Esophagus muscularis mucosa (tissue), 4 donors: Measurements from ENCODE around the gene UST. TPM values are rescaled to one million over a fixed set of nuclear protein-coding genes. Genes with fewer than 3 reads are reported as not detected.
"Not testable (repeated sequence)": the region's sequence is repeated elsewhere in the genome, so short reads cannot be mapped to it uniquely, and the experiment has no call there.

ENCODE experiments used
- DNase-seq: peaks from one replicate; pipeline ENCODE4 v3.0.0-alpha.2; 2017; ENCODE audit errors: extremely low spot score
- H3K27ac ChIP-seq, 4 donors: fragments of 200-600 bp; sonication (generic); replicated peaks in 1 of 4; 1 replicate in 3 of 4; 2 replicates in 1 of 4; pipeline ENCODE4 v1.5.1; 2016 to 2019; ENCODE audit warnings: mild to moderate bottlenecking in 1 of 4
- H3K27me3 ChIP-seq, 4 donors: fragments of 200-600 bp; sonication (generic); one replicate each; pipeline versions ENCODE4 v1.5.1 to v1.6.0; 2016 to 2019
- H3K36me3 ChIP-seq, 4 donors: fragments of 200-600 bp; sonication (generic); one replicate each; pipeline ENCODE4 v1.5.1; 2016 to 2019
- H3K4me1 ChIP-seq, 4 donors: fragments of 200-600 bp; sonication (generic); one replicate each; pipeline ENCODE4 v1.5.1; 2016 to 2019
- H3K4me3 ChIP-seq, 4 donors: fragments of 200-600 bp; sonication (generic); 1 replicate in 2 of 4; 2 replicates in 2 of 4; pipeline ENCODE4 v1.5.1; 2016 to 2019; ENCODE audit warnings: mild to moderate bottlenecking in 4 of 4, moderate library complexity in 1 of 4
- H3K9me3 ChIP-seq, 4 donors: fragments of 200-600 bp; sonication (generic); 1 replicate in 3 of 4; 2 replicates in 1 of 4; pipeline ENCODE4 v1.5.1; 2016 to 2019
- EP300 ChIP-seq: sonication (generic); formaldehyde crosslinking; IDR thresholded peaks from one replicate; pipeline ENCODE4 v1.6.1; 2017; ENCODE audit warnings: antibody characterized with exemption
- POLR2A ChIP-seq: fragments of 450-650 bp; IDR thresholded peaks from one replicate; pipeline ENCODE4 v1.6.1; 2017; ENCODE audit warnings: antibody characterized with exemption, moderate library complexity, mild to moderate bottlenecking, low read depth
- POLR2AphosphoS5 ChIP-seq, 2 donors: sonication (generic); formaldehyde crosslinking; IDR thresholded peaks; one replicate each; pipeline ENCODE4 v1.6.1; 2017; ENCODE audit warnings: antibody characterized with exemption in 2 of 2
- WGBS: methylation state at CpG from one replicate; pipeline ENCODE4 v1.1.5; 2018; 5-methylcytosine and 5-hydroxymethylcytosine counted together
- intact Hi-C: fragments of 100-400 bp; cut with DNase I; formaldehyde crosslinking; loops from one replicate; pipeline ENCODE4 v1.15.1; 2023
- total RNA-seq, 4 donors: library from RNA; depleted of rRNA; stranded (reverse); fragments of >200 nt; gene quantifications; one replicate each; pipeline versions ENCODE4 v1.1.0 to v1.2.1, GENCODE V29; 2016
- TF ChIP-seq, protein P1 (sequence below), 3 experiments: fragments of 200-600 bp in 2 of 3; fragments of 450-650 bp in 1 of 3; sonication (generic) in 2 of 3; IDR thresholded peaks; one replicate each; pipeline ENCODE4 v1.5.1; 2017 to 2019; ENCODE audit warnings: antibody characterized with exemption in 3 of 3, mild to moderate bottlenecking in 2 of 3, moderate library complexity in 1 of 3

The UST gene
- total RNA-seq, 4 donors from 2014 or later: 29.1 to 46.3 (median 32.4) TPM

DNA sequence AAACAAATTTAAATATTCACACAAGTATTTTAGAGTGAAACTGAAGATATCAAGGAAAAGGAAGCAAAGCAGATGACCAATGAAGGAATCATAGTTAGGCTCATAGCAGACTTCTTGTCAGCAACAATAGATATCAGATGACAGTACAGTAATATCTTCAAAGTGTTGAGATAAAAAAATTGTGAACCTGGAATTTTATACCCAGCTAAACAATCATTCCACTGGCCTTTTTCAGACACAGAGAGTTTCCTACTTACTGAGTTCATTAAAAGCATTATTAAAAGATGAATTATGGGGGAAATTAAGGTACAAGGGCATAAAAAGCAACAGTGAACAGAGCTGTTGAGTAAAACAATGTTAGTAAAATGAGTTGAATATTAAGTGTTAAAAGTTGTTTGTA lies 254.6 kb downstream of the UST start:
- no peak for DNase-seq
- TF ChIP-seq POLR2AphosphoS5 (IDR thresholded peaks at IDR 0.05): no peak
- H3K4me1 ChIP-seq: peaks cover 18 to 25% (median 20%) of the 10 kb centered on the region in 4 donors
- H3K27me3 ChIP-seq: no peaks in the 10 kb centered on the region
- H3K36me3 ChIP-seq: peaks cover 0 to 11% (median 3%) of the 10 kb centered on the region in 4 donors
- H3K4me3 ChIP-seq: no peak overlapping the region
- H3K9me3 ChIP-seq: peaks cover 0 to 11% (median 9%) of the 10 kb centered on the region in 4 donors
- H3K27ac ChIP-seq: no peak overlapping the region
- intact Hi-C loops: no loop called here

DNA sequence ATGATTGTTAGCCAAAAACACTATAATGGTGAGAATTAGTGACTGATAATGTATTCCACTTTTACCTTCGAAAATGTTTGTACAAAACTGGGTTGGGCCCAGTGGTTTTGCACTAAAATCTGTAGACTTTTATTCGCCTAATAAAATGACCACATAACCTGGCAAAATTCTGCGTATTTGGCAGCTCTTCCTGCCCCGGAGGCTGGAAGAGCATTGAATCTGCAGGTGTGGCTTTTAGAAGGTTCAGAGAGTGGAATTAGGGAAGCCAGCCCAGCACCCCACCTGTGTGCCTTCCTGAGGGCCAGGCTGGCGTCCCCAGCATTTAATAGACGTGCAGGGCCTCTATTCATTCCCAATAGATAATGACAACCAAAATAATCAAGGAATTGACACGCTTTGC lies 256.7 kb downstream of the UST start:
- intact Hi-C loops: no loop called here
- Histone ChIP-seq H3K36me3 (peaks cover 0 to 11% (median 3%) of the 10 kb centered on the region in 4 donors), H3K9me3 (peaks cover 0 to 11% (median 9%) of the 10 kb centered on the region in 4 donors), H3K27ac (no peak overlapping the region), H3K4me3 (no peak overlapping the region), H3K4me1 (peaks cover 16 to 19% (median 18%) of the 10 kb centered on the region in 4 donors), H3K27me3 (no peaks in the 10 kb centered on the region)
- no peak for TF ChIP-seq POLR2AphosphoS5 (IDR thresholded peaks at IDR 0.05)
- TF ChIP-seq, protein P1, sequence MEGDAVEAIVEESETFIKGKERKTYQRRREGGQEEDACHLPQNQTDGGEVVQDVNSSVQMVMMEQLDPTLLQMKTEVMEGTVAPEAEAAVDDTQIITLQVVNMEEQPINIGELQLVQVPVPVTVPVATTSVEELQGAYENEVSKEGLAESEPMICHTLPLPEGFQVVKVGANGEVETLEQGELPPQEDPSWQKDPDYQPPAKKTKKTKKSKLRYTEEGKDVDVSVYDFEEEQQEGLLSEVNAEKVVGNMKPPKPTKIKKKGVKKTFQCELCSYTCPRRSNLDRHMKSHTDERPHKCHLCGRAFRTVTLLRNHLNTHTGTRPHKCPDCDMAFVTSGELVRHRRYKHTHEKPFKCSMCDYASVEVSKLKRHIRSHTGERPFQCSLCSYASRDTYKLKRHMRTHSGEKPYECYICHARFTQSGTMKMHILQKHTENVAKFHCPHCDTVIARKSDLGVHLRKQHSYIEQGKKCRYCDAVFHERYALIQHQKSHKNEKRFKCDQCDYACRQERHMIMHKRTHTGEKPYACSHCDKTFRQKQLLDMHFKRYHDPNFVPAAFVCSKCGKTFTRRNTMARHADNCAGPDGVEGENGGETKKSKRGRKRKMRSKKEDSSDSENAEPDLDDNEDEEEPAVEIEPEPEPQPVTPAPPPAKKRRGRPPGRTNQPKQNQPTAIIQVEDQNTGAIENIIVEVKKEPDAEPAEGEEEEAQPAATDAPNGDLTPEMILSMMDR (IDR thresholded peaks at IDR 0.05): no peak
- no peak for TF ChIP-seq POLR2A
- no peak for TF ChIP-seq EP300
- WGBS: 83% methylated on average over 7 of the region's 7 CpGs
- peak; percentile 62 for DNase-seq

DNA sequence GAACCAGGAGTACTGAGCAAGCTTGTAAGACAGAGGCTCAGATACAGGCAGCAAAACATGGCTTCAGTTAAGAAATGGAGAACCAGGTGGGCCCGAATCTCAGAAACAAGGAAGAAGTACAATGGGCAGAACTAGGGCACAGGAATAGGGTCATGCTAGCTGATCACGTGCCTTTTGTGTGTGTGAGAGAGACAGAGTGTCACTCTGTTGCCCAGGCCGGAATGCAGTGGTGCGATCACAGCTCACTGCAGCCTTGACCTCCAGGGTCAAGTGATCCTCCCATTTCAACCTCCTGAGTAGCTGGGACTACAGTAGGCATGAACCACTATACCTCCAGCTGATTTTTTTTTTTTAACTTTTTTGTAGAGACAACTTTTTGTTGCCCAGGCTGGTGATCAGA lies 257.8 kb downstream of the UST start:
- Histone ChIP-seq H3K27ac (no peak overlapping the region), H3K36me3 (peaks cover 0 to 11% (median 3%) of the 10 kb centered on the region in 4 donors), H3K4me1 (peaks cover 6 to 8% (median 7%) of the 10 kb centered on the region in 4 donors), H3K9me3 (peaks cover 0 to 11% (median 9%) of the 10 kb centered on the region in 4 donors), H3K4me3 (no peak overlapping the region), H3K27me3 (no peaks in the 10 kb centered on the region)
- DNase-seq: peak; percentile 45
- WGBS: 91% methylated on average over 4 of the region's 4 CpGs
- intact Hi-C loops: no loop called here
- no peak for TF ChIP-seq EP300
- TF ChIP-seq POLR2A: no peak
- no peak for TF ChIP-seq POLR2AphosphoS5 (IDR thresholded peaks at IDR 0.05)
- TF ChIP-seq, protein P1 (IDR thresholded peaks at IDR 0.05): no peak

DNA sequence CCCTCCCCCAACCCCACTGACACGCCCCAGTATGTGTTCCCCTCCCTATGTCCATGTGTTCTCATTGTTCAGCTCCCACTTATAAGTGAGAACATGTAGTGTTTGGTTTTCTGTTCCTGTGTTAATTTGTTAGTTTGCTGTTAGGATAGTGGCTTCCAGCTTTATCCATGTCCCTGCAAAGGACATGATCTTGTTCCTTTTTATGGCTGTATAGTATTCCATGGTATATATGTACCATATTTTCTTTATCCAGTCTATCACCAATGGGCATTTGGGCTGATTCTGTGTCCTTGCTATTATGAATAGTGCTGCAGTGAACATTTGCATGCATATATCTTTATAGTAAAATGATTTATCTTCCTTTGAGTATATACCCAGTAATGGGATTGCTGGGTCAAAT lies 259.4 kb downstream of the UST start:
- H3K9me3 ChIP-seq, H3K27ac ChIP-seq, intact Hi-C loops, H3K4me3 ChIP-seq, H3K4me1 ChIP-seq, DNase-seq, H3K27me3 ChIP-seq: not testable (repeated sequence)
- WGBS: 82% methylated on average over 1 of the region's 1 CpG
- H3K36me3 ChIP-seq: peaks cover 0 to 11% (median 3%) of the 10 kb centered on the region in 4 donors

DNA sequence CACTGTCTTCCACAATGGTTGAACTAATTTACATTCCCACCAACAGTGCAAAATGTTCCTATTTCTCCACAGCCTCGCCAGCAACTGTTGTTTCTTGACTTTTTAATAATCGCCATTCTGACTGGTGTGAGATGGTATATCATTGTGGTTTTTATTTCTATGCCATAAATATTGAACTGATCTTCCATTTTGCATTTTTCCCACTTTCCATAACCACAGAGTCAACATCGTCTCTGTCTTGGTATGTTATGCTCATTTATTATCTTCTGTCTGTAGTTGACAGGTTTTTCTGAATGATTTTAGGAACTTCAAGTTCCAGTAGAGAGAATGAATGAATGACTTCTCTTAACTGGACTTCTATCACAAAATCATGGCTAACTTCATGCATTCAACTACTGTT lies 259.8 kb downstream of the UST start:
- intact Hi-C loops: no loop called here
- Histone ChIP-seq H3K27ac (no peak overlapping the region), H3K9me3 (peaks cover 0 to under 1% (median under 1%) of the 10 kb centered on the region in 4 donors), H3K4me3 (no peak overlapping the region), H3K4me1 (no peaks in the 10 kb centered on the region), H3K27me3 (no peaks in the 10 kb centered on the region), H3K36me3 (peaks cover 0 to 11% (median 3%) of the 10 kb centered on the region in 4 donors)
- no peak for TF ChIP-seq EP300
- TF ChIP-seq POLR2AphosphoS5 (IDR thresholded peaks at IDR 0.05): no peak
- TF ChIP-seq, protein P1 (IDR thresholded peaks at IDR 0.05): no peak
- TF ChIP-seq POLR2A: no peak
- DNase-seq: no peak
- 91% methylated on average over 3 of the region's 3 CpGs for WGBS

DNA sequence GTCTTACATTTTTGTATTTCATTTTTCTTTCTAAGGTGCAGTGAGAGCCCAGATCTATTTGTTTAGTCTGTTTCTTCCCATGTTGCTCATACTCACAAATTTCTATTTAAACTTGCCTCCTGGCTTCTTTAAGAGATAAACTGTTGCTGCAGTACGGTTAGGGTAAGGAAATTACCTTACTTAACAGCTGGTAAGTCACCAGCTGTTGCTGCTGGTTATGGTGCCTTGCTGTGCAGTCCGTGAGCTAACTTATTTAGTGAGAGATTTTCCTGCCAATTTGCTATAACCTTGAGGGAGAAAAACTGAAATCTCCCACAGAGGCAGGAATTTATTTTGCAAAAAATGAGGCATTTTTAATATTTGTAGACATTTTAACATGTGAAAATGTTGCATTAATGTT lies 261.0 kb downstream of the UST start:
- TF ChIP-seq POLR2AphosphoS5 (IDR thresholded peaks at IDR 0.05): no peak
- TF ChIP-seq POLR2A: no peak
- TF ChIP-seq EP300: no peak
- TF ChIP-seq, protein P1 (IDR thresholded peaks at IDR 0.05): no peak
- no peak for DNase-seq
- 92% methylated on average over 2 of the region's 2 CpGs for WGBS
- intact Hi-C loops: no loop called here
- Histone ChIP-seq H3K27me3 (no peaks in the 10 kb centered on the region), H3K9me3 (no peaks in the 10 kb centered on the region), H3K36me3 (peaks cover 0 to 11% (median 3%) of the 10 kb centered on the region in 4 donors), H3K4me3 (no peak overlapping the region), H3K27ac (no peak overlapping the region), H3K4me1 (no peaks in the 10 kb centered on the region)
